HG02970 (cell line): ENCODE measurements around the gene DNAI7.
A peak's percentile ranks its signal among the peaks of the same experiment; 100 is the strongest.

Experiments
- ATAC-seq: cut with Tn5 transposase; IDR thresholded peaks from one replicate; pipeline ENCODE4 v1.9.1; 2021; ENCODE audit warnings: mild to moderate bottlenecking, moderate library complexity, moderate number of reproducible peaks; ENCODE audit not compliant: unreplicated experiment, low FRiP score

Gene DNAI7, protein sequence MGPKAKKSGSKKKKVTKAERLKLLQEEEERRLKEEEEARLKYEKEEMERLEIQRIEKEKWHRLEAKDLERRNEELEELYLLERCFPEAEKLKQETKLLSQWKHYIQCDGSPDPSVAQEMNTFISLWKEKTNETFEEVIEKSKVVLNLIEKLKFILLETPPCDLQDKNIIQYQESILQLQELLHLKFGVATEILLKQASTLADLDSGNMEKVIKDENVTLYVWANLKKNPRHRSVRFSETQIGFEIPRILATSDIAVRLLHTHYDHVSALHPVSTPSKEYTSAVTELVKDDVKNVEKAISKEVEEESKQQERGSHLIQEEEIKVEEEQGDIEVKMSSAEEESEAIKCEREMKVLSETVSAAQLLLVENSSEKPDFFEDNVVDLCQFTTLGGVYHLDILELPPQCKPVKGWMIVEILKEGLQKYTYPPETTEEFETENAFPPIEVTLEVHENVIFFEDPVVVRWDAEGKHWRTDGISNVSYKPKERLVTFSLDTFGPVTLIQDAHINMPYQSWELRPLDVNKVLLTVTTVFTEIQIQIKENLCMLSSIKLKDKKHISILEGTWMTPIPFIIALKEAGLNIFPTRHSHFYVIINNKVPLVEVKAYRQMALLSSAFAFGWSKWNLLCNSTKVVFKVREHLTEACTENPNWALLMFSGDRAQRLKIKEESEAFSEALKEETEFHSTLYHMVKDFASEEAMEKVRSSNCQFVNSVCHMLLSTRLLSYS

DNA sequence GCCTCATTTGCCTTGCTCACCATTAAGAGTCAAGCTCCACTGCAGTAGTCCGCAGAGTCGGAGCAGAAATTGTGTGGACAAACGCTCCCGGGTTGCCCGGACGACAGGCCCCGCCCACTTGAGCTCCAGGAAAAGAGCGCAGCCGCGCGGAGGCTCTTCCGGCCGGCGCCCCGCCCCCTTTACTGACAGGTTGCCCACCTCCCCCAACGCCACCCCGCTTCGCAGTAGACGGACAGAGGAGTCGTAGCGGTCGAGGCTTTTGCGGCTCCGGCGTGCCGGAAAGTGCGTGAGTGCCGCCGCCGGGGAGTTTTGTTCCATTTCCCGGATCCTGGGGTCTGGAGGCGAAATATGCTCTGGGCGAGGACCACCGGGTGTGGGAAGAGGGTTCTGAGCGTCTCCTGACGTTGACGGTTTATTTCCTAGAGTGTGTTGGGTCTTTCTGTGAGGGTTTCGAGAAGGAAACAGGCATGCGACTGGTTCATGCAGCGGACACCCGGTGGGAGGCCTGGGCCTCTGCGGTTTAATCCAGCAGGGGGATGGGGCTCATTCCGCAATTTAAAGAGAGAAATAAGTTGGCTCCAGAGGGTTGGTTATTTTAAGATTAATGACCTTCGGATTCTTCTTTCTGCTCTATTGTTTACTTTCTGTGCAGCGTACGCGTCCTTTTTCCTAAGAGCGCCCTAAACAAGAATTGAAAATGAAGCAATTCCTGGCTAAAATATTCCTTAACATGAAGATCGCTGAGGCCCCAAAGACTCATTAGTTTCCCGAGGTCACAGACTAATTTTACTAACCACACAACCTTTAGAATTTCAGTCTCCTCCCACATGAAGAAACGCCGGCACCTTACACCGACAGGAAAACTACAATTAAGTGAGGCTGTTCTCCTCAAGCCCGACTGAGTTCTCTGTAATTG lies at the start of gene DNAI7, which contains the start of gene ETFRF1:
TSS of gene DNAI7 (minus strand) at position 105 of the 916 bp plus-strand sequence. CDS start at position 23, 82 bp downstream.
TSS of gene ETFRF1 (plus strand) at position 182 of the 916 bp plus-strand sequence. CDS start 8,720 bp downstream, outside the sequence.
- peak; percentile 81 for ATAC-seq

DNA sequence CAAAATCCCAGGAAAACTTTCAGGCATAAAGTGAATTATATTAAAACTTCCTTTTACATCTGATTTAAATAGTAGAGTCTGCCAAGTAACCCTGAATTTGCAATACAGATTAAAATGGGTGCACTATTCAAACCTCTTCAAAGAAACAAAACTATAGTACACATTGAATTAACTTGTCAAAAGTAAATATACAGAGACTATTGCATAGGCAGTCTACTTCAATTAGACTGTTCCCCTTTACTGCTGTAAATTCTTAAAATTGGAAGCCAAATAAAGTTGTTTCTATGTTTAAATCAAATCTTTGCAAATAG lies 48.7 kb upstream of the DNAI7 start:
- ATAC-seq: no peak

DNA sequence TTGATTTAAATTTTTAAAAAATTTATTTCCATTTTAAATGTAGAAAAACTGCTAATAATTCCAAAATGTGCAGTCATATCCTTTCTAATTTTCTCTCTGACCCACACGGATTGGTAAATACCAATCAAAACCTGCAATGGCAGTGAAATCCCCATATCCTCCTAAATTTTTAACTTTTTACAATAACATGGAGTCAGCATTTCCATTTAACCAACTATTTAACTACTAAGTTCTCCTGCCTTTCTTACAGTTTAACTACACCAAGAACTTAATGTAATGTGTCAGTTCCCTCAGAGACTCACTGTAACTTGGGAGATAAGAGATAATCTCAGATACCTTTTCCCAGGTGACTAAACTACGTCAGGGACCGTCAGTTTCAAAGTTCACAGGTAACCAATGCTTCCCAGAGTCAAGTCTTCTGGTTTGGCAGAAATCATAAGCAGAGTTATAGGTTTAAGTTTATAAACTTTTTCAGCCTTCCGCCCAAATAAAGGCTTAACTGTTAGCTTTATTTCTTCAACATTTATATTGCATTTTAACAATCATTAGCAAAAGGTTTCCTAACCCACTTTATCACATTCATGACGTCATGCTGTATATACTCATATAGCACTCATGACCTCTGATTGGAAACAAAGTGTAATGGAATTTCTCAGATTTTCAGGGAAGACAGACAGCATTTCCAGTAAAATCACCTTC lies 48.2 kb upstream of the DNAI7 start:
- no peak for ATAC-seq

DNA sequence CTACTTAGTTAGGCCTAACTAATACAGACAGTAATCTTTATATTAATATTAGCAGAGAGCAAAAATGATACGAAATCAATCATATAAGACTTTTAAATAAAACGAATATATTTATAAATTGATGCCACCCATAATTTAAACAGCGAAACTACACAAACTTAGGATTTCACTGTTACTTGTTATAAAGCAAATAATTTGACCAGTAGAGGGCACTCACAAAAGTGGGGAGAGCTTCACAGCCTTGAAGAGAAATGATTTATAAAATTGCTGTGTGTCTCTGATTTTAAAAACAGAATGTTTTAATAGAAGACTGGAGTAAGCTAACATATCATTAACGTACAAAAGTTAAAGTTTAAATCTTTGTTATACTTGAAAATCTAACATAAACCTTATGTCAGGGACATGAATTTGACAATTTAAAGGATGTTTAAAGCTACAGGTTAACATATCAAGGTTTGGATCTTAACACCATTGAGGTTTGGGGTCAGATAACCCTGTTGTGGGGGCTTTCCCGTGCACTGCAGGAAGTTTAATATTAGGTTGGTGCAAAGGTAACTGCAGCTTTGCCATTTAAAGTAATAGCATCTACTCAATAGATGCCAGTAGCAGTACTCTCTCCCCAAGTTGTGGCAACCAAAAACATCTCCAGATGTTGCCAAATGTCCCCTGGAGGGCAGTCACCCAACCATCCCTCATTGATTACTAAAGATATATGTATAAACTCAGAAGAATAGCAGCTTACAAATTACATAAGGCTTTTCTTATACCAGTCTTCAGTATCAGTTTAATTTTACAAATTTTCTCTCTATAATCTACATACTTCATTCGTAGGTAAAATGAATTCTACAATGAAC lies 46.4 kb upstream of the DNAI7 start:
- ATAC-seq: no peak

GRCh38 chr12:25236626-25237025 lies 41.7 kb upstream of the DNAI7 start:
- ATAC-seq: no peak

DNA sequence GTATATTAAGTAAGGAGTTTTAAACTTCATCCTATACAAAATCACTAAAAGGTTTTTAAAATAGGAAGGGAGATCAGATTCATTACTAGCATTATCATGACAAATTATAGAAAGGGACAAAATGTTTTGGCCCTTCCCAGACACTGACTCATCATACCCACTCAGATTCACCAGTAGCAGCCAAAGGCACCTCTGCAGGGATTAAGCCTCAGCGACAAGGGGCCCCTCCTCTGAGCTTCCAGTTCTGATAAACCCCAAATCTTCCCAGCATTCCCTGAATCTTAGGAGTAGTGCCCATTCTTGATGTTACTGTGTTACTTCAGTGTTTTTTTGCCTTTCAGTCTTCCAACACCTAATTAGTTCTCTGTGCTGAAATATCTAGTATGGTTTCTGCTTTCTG lies 41.2 kb upstream of the DNAI7 start:
- no peak for ATAC-seq

DNA sequence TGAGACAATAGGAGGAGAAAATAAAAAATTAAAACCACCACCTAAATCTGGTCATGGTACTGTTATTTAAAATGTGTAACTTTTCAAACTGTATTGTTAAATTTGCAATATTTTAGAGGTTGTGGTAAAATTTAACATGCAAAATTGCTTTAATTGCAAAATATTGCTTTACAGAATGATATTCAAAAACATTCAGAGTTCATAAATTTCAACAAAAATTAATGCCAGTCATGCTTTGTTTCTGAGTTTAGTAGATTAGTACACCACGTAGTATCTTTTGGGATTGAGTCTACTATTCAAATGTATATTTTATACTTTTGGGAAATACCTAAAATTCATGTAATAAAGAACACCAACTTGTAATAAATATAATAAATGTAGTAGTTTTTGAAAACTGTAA lies 18.4 kb upstream of the DNAI7 start:
- no peak for ATAC-seq

DNA sequence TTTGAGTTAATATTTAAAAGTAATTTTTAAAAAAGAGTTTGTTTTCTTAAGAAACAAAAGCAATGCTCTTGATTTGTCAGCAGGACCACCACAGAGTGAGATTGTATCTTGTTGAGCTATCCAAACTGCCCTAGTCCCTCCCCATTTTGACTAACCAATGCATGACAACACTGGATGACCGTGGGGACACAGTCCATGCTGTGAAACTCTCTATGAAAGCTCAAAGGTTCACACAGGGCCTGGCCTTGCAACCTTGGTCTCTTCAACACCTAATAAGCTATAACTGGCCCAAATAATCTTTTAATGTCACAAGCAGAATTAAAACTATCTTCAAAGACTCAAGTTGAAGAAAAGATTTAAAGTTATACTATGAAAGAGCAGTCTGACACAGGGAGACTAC lies 13.6 kb upstream of the DNAI7 start:
- ATAC-seq: no peak

DNA sequence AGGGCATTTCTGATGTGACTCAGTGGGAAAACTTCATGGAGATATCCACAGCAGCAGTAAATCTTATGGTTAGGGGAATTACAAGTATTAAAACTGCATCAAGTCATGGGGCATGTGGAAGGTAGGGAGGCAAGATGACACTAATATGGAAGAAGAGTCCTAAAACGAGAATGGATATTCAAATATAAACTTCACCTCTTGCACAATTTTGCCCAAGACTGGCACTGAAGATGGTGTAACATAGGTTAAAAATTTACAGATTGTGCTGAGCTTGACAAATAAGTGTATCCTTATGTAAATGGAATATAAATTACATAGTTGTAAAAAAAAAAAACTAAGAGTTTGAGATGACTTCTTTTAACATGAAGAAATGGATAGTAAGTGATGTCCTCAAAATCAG lies 12.9 kb upstream of the DNAI7 start:
- no peak for ATAC-seq

DNA sequence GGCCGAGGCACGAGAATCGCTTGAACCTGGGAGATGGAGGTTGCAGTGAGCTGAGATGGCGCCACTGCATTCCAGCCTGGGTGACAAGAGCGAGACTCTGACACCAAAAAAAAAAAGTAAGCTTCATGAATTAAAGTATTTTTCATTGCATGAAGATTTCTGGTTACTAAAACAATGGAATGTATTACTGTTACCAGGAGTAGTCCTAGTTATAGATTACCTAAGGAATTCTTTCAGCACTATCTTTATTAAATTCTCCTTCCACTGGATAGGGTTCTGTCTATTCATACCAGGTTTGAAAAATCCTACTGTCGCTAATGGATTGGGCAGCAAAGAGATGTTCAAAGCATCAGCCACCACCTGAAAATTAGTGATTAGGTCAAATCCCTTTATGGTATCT lies 12.5 kb upstream of the DNAI7 start:
- ATAC-seq: no peak

DNA sequence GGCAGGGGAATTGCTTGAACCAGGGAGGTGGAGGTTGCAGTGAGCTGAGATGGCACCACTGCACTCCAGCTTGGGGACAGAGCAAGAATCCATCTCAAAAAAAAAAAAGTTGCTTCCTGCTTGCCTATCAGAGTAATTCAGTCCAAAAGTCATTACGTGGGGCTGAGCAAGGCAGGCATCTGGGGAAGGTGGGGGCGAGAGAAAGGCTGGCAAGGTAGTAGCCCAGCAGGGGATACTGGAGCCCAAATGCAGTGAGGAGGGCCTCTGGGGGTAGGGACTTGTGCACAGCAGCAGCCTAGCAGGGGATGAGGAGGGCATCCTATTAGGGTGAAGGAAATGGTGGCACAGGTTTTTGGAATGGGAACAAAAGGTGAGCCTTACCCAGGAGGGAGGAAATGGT lies 7.2 kb upstream of the DNAI7 start:
- no peak for ATAC-seq

DNA sequence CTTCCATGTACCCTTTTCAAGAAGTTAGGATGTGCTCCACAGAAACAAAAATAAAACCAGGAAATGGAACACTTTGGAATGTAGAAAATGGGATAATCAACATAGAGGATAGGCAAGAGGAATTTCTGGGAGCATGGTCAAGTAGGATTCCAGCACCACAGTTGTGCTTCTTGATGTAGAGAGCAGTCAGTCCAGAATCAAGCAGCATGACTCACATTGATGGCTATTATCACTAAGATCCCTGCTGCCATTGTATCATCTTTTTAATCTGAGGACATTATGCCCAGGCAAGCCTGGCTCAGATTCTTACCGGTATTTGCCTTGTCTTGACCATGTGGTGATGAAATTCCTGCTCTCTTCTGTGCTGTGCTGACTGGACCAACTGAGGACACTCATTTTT lies 5.7 kb upstream of the DNAI7 start:
- ATAC-seq: no peak

DNA sequence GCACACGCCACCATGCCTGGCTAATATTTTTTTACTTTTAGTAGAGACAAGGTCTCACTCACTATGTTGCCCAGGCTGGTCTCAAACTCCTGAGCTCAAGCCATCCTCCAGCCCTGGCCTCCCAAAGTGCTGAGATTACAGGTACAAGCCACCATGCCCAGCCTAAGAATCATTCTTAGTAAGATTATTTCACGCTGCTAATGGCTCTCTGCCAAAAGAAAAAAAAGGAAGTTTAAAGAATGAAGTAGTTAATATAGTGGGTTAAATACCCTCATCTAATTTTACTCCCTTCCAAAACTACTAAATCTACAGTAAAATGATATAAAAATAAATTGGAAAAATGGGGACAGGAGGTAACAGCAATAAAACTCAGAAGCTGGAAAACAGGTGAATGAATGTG lies 2.6 kb upstream of the DNAI7 start:
- ATAC-seq: no peak

DNA sequence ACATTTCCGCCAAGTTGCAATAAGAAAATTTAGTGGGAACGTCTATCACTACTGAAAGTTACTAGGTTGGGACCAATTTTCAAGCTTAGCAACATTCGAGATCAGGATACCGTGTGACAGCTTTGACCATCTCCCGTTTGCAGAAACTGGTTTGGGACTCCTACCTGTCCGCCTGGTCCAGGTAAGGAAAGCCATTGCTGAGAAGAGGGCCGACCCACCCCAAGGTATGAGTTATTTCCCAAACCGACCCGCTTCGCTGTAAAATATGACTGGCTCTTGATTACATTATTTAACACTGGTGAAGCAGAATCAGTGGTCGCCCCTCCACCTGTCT lies 271 bp downstream of the DNAI7 start:
- no peak for ATAC-seq

DNA sequence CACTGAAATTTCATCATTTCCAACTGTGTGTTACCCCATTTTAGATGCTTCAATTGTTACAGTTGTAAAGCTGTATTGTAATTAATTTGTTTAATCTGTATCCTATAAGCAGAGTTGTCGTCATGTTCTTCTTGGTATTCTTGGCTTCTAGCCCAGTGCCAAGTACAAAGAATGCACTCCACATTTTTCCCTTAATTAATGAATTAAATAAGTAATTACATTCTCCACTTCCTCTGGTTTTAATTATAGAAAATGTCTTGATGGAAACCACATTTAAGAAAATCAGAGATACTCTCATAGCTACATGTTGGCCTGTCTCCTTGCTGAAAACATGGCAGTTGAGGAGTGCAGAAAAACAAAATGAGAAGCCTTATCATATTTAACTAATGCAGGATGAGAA lies 746 bp downstream of the DNAI7 start:
- ATAC-seq: no peak

DNA sequence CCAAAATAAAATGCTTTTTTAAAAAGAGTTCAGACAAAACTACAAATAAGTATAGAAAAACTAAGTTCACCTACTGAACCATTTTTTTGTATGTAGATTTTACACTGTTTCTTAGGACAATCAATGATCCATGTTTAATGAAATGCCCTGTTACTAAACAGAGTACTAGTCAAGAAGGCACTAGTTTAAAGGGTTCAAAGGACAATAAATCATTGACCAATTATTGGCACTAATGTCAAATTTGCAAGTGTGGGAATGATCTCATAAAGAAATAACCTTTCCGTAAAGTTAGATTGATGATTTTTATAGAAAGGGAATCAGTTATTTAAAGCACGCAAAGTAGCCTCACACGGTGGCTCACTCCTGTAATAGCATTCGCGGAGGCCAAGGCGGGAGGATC lies 4.2 kb downstream of the DNAI7 start:
- ATAC-seq: no peak

DNA sequence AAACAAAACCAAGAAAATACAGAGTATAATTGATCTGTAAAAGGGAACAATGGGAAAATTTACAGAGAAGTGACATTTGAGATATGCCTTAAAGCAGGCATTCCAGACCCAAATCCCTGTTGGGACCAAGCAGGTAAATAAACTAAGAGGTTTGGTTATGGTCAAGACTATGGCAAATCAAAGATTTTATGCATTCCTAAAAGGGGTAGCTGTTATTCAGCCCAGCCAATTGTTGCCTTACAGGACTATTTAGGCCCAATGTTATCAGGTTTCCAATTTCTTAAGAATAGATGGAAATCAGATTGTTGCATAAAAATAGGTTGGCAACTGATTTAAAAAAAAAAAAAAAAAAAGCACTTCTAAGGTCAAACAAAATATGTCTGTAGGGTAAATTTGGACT lies 5.3 kb downstream of the DNAI7 start:
- ATAC-seq: no peak

DNA sequence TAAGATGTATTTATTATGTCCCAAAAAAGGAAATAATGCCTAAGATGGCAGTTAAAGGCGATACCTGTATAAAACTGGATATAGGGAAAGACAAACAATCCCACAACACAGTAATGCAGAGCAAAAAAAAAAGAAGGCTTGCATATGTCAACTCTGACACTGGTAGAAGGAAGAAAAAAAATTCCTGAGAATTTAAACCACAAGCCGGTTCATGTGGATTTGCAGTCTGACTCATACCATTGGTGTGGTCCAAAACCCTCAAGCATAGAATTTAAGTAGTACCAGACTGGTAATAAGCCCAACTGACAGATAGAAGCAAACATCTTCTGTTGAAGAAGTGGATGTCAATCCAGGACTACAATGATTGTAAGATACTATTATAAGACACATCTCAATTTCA lies 7.2 kb downstream of the DNAI7 start:
- ATAC-seq: no peak

DNA sequence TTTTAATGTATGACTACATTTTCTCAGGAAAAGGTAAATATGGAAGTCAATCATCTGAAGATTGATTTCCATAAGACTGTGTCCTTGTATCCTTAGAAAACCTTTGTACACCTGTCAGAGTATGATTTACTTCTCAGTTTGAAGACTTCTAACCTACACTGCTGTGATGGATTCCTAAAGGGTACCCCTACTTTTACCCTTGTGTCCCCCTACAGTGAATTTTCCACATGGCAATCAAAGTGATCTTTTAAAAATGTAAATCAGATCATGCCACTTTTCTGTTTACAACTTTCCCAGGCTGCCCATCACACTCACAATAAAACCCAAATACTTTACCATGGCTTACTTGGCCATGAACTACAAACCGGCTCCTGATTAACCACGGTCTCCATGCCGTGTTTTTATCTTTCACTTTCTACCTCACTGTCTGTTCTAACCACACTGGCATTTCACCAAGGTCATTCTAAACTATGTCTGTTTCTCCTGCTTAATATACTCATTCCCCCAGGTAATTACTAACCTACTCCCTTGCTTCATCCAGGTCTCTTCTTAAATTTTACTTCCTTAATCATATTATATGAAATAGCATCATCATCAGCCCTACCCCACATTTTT lies 8.1 kb downstream of the DNAI7 start:
- no peak for ATAC-seq
